ENCODE measurements around the gene UFD1.

The UFD1 gene

GRCh38 chr22:19494001-19494560, 15.1 kb upstream of the UFD1 start:
- H3K36me3 ChIP-seq: no peaks in the 10 kb centered on the region
- H3K9me3 ChIP-seq: no peaks in the 10 kb centered on the region
- intact Hi-C loops (cut with DNase I; ENCODE audit: low total_unique reads): loop anchor here (10.0 kb wide), 1 partner anchor 131 kb away; no protein-coding TSS in a partner anchor
- peaks cover 0 to 6% (median 3%) of the 10 kb centered on the region in 4 donors for H3K4me1 ChIP-seq
- no peak for DNase-seq
- no peak for TF ChIP-seq CTCF (IDR thresholded peaks at IDR 0.05)
- no peak overlapping the region for H3K27ac ChIP-seq
- no peaks in the 10 kb centered on the region for H3K27me3 ChIP-seq
- H3K4me3 ChIP-seq: no peak overlapping the region

GRCh38 chr22:19492504-19493174, 13.6 kb upstream of the UFD1 start:
- Histone ChIP-seq H3K27me3 (no peaks in the 10 kb centered on the region), H3K9me3 (no peaks in the 10 kb centered on the region), H3K36me3 (no peaks in the 10 kb centered on the region), H3K4me1 (peaks cover 0 to 11% (median 3%) of the 10 kb centered on the region in 4 donors), H3K27ac (no peak overlapping the region), H3K4me3 (no peak overlapping the region)
- DNase-seq: peak in 1 of 2 donors; percentile 40
- no peak for TF ChIP-seq CTCF (IDR thresholded peaks at IDR 0.05)
- intact Hi-C loops (cut with DNase I; ENCODE audit: low total_unique reads): loop anchor here (10.0 kb wide), 1 partner anchor 132 kb away; no protein-coding TSS in a partner anchor

- H3K27ac ChIP-seq: no peak overlapping the region
- no peaks in the 10 kb centered on the region for H3K36me3 ChIP-seq
- DNase-seq: peak in 1 of 2 donors; percentile 16
- H3K4me1 ChIP-seq: peaks cover 0 to 11% (median 3%) of the 10 kb centered on the region in 4 donors
- H3K27me3 ChIP-seq: no peaks in the 10 kb centered on the region
- intact Hi-C loops (cut with DNase I; ENCODE audit: low total_unique reads): loop anchor here (10.0 kb wide), 1 partner anchor 134 kb away; no protein-coding TSS in a partner anchor
- TF ChIP-seq CTCF (IDR thresholded peaks at IDR 0.05): no peak
- no peak overlapping the region for H3K4me3 ChIP-seq
- no peaks in the 10 kb centered on the region for H3K9me3 ChIP-seq
Observed at GRCh38 chr22:19490628-19491230, 11.7 kb upstream of the UFD1 start.

GRCh38 chr22:19488884-19489843, 10.2 kb upstream of the UFD1 start:
- DNase-seq: no peak
- Histone ChIP-seq H3K9me3 (no peaks in the 10 kb centered on the region), H3K27ac (no peak overlapping the region), H3K4me3 (no peak overlapping the region), H3K27me3 (no peaks in the 10 kb centered on the region), H3K36me3 (no peaks in the 10 kb centered on the region), H3K4me1 (peaks cover 0 to 11% (median 3%) of the 10 kb centered on the region in 4 donors)
- TF ChIP-seq CTCF (IDR thresholded peaks at IDR 0.05): no peak
- intact Hi-C loops (cut with DNase I; ENCODE audit: low total_unique reads): no loop called here

- Histone ChIP-seq H3K4me3 (no peak overlapping the region), H3K27ac (no peak overlapping the region), H3K36me3 (no peaks in the 10 kb centered on the region), H3K27me3 (no peaks in the 10 kb centered on the region), H3K9me3 (no peaks in the 10 kb centered on the region), H3K4me1 (peaks cover 0 to 11% (median 3%) of the 10 kb centered on the region in 4 donors)
- TF ChIP-seq CTCF (IDR thresholded peaks at IDR 0.05): no peak
- intact Hi-C loops (cut with DNase I; ENCODE audit: low total_unique reads): no loop called here
- no peak for DNase-seq
Observed at GRCh38 chr22:19488285-19488684, 9.3 kb upstream of the UFD1 start.

Measured in tibial artery (tissue), 4 donors.